ENCODE results near the gene SIRPA. TPM values are rescaled to one million over a fixed set of nuclear protein-coding genes. Genes with fewer than 3 reads are reported as not detected.

SIRPA gene
- total and polyA plus RNA-seq, 8 donors: 7.2 to 25.8 (median 9.0) TPM

DNA sequence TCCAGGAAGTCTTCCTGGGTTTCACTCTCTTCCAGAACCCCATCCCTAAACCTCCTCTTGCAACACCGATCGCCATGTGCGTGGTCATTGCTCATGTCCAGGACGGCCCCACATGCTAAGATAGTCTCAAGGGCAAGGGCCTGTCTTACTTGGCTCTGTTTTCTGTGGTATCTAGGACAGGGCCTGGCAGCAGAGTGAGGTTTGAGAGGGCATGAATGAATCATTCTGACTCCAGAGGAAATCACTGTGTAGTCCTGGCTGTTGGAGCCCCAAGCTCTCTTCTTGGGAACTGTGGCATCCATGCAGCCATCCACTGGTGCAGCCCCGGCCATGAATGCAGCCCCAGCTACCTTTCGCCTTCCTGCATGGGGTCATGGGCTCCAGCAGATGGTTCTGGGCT is 12.4 kb downstream of the SIRPA start:
- DNase-seq: no peak
- Histone ChIP-seq H3K9me3 (no peaks in the 10 kb centered on the region), H3K27me3 (no peaks in the 10 kb centered on the region), H3K4me1 (no peaks in the 10 kb centered on the region), H3K36me3 (no peaks in the 10 kb centered on the region), H3K4me3 (no peak overlapping the region), H3K27ac (no peak overlapping the region)
- FAIRE-seq: no peak
- intact Hi-C loops (cut with DNase I): no loop called here
- ATAC-seq: no peak
- TF ChIP-seq, protein P1, sequence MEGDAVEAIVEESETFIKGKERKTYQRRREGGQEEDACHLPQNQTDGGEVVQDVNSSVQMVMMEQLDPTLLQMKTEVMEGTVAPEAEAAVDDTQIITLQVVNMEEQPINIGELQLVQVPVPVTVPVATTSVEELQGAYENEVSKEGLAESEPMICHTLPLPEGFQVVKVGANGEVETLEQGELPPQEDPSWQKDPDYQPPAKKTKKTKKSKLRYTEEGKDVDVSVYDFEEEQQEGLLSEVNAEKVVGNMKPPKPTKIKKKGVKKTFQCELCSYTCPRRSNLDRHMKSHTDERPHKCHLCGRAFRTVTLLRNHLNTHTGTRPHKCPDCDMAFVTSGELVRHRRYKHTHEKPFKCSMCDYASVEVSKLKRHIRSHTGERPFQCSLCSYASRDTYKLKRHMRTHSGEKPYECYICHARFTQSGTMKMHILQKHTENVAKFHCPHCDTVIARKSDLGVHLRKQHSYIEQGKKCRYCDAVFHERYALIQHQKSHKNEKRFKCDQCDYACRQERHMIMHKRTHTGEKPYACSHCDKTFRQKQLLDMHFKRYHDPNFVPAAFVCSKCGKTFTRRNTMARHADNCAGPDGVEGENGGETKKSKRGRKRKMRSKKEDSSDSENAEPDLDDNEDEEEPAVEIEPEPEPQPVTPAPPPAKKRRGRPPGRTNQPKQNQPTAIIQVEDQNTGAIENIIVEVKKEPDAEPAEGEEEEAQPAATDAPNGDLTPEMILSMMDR (IDR thresholded peaks at IDR 0.05): no peak
- 72 to 81% methylated on average over 6 of the region's 6 CpGs for WGBS, 2 donors

DNA sequence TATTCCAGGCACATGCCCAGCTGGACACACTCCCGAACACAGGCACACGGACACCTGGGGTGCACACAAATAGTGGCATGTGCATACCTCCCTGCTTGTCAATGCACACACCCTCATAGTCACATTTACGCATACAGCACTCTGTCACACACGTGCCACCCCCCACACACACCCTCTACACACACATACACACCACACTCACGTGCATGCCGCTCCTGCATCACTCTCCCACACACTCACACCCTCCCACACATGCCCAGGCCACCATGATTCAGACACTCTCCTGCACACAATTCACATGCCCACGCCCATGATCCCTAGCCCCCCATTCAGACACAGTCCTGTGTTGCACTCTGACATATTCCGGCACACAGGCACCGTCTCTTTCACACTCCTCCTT is 13.0 kb downstream of the SIRPA start:
- Histone ChIP-seq H3K4me1 (no peaks in the 10 kb centered on the region), H3K27me3 (no peaks in the 10 kb centered on the region), H3K36me3 (no peaks in the 10 kb centered on the region), H3K4me3 (no peak overlapping the region), H3K27ac (no peak overlapping the region), H3K9me3 (no peaks in the 10 kb centered on the region)
- FAIRE-seq (no peak), ATAC-seq (no peak), DNase-seq (no peak)
- intact Hi-C loops (cut with DNase I): no loop called here
- TF ChIP-seq, protein P1 (IDR thresholded peaks at IDR 0.05): no peak
- WGBS, 2 donors: 60 to 70% methylated on average over 9 of the region's 9 CpGs

DNA sequence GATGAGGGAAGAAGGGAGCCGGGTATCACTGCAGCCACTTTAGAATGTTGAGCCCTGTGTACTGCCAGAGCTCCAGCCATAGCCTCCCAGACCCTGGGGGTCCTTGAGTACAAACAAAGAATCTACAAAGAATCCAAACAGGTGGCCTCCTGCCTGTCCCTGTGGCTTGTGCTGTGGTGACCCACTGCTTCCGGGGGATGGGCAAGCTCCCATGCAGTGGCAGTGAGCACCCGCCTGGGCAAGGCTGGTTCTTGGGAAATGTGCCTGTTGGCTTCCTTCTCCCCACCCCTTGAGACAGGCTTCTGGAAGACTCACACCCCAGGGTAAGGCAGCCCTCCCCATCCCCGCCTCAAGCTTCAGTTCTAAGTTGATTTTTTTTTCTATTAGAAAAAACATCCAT is 13.9 kb downstream of the SIRPA start:
- H3K27me3 ChIP-seq: no peaks in the 10 kb centered on the region
- intact Hi-C loops (cut with DNase I): no loop called here
- FAIRE-seq (no peak), DNase-seq (peak in 1 of 6 donors; percentile 5), ATAC-seq (no peak)
- TF ChIP-seq, protein P1 (IDR thresholded peaks at IDR 0.05): no peak
- WGBS, 2 donors: 61 to 68% methylated on average over 4 of the region's 4 CpGs
- H3K27ac ChIP-seq: no peak overlapping the region
- no peaks in the 10 kb centered on the region for H3K4me1 ChIP-seq
- no peaks in the 10 kb centered on the region for H3K9me3 ChIP-seq
- no peak overlapping the region for H3K4me3 ChIP-seq
- no peaks in the 10 kb centered on the region for H3K36me3 ChIP-seq

- ATAC-seq (no peak), DNase-seq (no peak), FAIRE-seq (no peak)
- no peaks in the 10 kb centered on the region for H3K9me3 ChIP-seq
- H3K4me1 ChIP-seq: no peaks in the 10 kb centered on the region
- intact Hi-C loops (cut with DNase I): no loop called here
- H3K27me3 ChIP-seq: no peaks in the 10 kb centered on the region
- TF ChIP-seq, protein P1 (IDR thresholded peaks at IDR 0.05): no peak
- no peaks in the 10 kb centered on the region for H3K36me3 ChIP-seq
- no peak overlapping the region for H3K27ac ChIP-seq
- H3K4me3 ChIP-seq: no peak overlapping the region
- 87 to 94% methylated on average over 10 of the region's 10 CpGs for WGBS, 2 donors
These were observed 16.3 kb downstream of the SIRPA start for GRCh38 chr20:1911536-1911935.

GRCh38 chr20:1912053-1912452 is 16.8 kb downstream of the SIRPA start:
- FAIRE-seq (no peak), DNase-seq (no peak), ATAC-seq (no peak)
- no peaks in the 10 kb centered on the region for H3K36me3 ChIP-seq
- intact Hi-C loops (cut with DNase I): no loop called here
- H3K4me3 ChIP-seq: no peak overlapping the region
- H3K27ac ChIP-seq: no peak overlapping the region
- no peaks in the 10 kb centered on the region for H3K4me1 ChIP-seq
- 80 to 84% methylated on average over 12 of the region's 12 CpGs for WGBS, 2 donors
- TF ChIP-seq, protein P1 (IDR thresholded peaks at IDR 0.05): no peak
- H3K27me3 ChIP-seq: no peaks in the 10 kb centered on the region
- no peaks in the 10 kb centered on the region for H3K9me3 ChIP-seq
